ENCODE results near the gene RSL24D1. TPM values are rescaled to one million over a fixed set of nuclear protein-coding genes. Genes with fewer than 3 reads are reported as not detected.

Gene RSL24D1
- total and polyA plus RNA-seq, 9 of the 15 experiments (the other 6 are each of a cell fraction or from before 2014, with no cell fraction given), result 133 to 324 (median 223) TPM

DNA sequence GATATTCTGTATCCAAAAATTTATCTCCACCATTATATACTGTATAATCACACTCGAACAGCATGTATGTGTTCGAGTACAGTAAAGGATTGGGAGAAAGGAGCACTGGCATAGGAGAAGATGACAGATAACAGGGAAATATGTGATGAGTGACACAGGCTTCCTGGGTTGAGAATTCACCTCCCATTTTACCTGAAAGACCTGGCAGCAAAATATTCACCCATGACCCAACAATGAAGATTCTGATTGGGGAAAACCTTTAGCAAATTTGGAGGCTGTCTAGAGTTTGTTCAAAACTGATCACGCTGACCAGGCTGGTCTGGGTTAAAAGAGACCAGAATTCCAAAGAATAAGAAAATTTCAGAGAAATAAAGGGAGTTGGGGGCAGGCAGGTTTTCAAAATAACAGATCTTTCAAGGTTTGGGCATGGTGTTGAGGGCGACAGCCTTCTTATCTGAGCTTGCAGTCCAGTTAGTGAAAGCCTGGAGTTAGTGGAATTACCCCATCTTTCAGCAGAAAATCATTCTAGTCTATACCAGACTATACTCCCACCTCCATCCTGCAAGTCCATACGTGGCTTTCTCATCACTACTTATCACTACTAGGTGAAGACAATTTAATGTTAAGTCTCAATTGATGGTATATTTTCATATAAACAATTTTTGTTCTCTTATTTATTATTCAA is 42.8 kb upstream of the RSL24D1 start (continued):
- TF ChIP-seq, protein P1, sequence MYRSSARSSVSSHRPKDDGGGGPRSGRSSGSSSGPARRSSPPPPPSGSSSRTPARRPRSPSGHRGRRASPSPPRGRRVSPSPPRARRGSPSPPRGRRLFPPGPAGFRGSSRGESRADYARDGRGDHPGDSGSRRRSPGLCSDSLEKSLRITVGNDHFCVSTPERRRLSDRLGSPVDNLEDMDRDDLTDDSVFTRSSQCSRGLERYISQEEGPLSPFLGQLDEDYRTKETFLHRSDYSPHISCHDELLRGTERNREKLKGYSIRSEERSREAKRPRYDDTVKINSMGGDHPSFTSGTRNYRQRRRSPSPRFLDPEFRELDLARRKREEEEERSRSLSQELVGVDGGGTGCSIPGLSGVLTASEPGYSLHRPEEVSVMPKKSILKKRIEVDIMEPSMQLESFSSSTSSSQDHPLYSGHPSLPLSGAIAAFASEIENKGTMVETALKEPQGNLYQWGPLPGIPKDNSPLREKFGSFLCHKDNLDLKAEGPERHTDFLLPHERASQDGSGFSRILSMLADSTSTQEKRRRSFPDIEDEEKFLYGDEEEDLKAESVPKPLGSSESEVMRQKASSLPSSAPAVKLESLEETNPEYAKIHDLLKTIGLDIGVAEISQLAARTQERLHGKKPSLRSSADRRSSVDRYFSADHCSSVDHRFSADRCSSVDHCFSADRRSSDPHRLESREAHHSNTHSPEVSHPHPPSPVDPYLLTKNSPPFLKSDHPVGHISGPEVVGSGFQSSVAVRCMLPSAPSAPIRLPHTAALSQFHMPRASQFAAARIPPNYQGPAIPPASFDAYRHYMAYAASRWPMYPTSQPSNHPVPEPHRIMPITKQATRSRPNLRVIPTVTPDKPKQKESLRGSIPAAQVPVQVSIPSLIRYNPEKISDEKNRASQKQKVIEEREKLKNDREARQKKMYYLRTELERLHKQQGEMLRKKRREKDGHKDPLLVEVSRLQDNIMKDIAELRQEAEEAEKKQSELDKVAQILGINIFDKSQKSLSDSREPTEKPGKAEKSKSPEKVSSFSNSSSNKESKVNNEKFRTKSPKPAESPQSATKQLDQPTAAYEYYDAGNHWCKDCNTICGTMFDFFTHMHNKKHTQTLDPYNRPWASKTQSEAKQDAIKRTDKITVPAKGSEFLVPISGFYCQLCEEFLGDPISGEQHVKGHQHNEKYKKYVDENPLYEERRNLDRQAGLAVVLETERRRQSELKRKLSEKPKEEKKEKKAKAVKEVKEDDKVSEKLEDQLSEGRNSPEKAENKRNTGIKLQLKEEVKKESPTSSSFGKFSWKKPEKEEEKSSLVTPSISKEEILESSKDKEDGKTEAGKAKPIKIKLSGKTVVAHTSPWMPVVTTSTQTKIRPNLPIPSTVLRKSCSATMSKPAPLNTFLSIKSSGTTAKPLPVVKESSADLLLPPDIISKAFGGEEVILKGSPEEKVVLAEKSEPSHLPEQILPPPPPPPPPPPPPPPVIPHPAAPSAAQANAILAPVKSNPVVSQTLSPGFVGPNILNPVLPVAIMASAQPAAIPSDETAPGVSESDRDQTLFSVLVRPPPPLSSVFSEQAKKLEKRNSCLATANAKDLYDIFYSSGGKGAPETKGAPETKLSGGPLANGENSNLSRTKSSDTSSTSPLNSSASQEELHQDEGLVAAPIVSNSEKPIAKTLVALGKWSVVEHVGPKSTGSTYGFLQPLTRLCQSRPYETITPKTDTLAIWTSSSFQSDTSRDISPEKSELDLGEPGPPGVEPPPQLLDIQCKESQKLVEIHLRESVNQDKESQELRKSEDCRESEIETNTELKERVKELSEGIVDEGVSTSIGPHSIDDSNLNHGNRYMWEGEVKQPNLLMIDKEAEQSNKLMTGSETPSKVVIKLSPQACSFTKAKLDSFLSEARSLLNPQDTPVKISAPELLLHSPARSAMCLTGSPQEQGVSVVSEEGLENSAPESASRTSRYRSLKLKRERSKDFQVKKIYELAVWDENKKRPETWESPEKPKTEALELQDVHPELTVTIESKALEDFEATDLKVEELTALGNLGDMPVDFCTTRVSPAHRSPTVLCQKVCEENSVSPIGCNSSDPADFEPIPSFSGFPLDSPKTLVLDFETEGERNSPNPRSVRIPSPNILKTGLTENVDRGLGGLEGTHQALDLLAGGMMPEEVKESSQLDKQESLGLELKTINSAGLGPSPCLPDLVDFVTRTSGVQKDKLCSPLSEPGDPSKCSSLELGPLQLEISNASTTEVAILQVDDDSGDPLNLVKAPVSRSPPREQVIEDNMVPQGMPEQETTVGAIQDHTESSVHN (IDR thresholded peaks at IDR 0.05; ENCODE audit: borderline replicate concordance in 1 of 2, low read depth in 1 of 2), result no peak
- peak; percentile 32 for TF ChIP-seq SMARCB1 (IDR thresholded peaks at IDR 0.05; ENCODE audit: insufficient read length, low read depth)
- TF ChIP-seq PYGO2 (tag; IDR thresholded peaks at IDR 0.05), result no peak
- TF ChIP-seq ZBTB2 (IDR thresholded peaks at IDR 0.05), result 0 out of 2 replicates have a peak, but pooled peaks have one; percentile 21
- TF ChIP-seq MTA2 (IDR thresholded peaks at IDR 0.05; ENCODE audit: low read depth), result peak; percentile 64
- TF ChIP-seq PTTG1 (tag; IDR thresholded peaks at IDR 0.05; ENCODE audit: low read depth), result no peak
- peak; percentile 78 for TF ChIP-seq BRD9 (IDR thresholded peaks at IDR 0.05; ENCODE audit: low read depth, partially characterized antibody)
- no peak for TF ChIP-seq KLF13 (tag; IDR thresholded peaks at IDR 0.05; ENCODE audit: borderline replicate concordance, low read depth)
- TF ChIP-seq SMARCA4 (IDR thresholded peaks at IDR 0.05), result peak; percentile 92
- peak; percentile 56; the same call in 1 of the 2 replicates for TF ChIP-seq BACH1 (tag; IDR thresholded peaks at IDR 0.05)
- peak; percentile 43; the same call in 1 of the 2 replicates for TF ChIP-seq FOXM1 (IDR thresholded peaks at IDR 0.05; ENCODE audit: low read depth)
- no peak for TF ChIP-seq FOXM1 (CRISPR knock-in tag; IDR thresholded peaks at IDR 0.05; ENCODE audit: low read depth)
- no peak for TF ChIP-seq ZNF24 (IDR thresholded peaks at IDR 0.05)
- no peak for TF ChIP-seq MTF1 (CRISPR knock-in tag; IDR thresholded peaks at IDR 0.05; ENCODE audit: borderline replicate concordance)
- TF ChIP-seq HBP1 (CRISPR knock-in tag; IDR thresholded peaks at IDR 0.05), result no peak
- 0 out of 2 replicates have a peak, but pooled peaks have one; percentile 22 for TF ChIP-seq ATF7 (IDR thresholded peaks at IDR 0.05)
- no peak for TF ChIP-seq NR1H2 (CRISPR knock-in tag; IDR thresholded peaks at IDR 0.05)
- TF ChIP-seq PCBP2 (IDR thresholded peaks at IDR 0.05; ENCODE audit: low read depth, low read length, poor library complexity, severe bottlenecking), result no peak

All from K562 (cell line).